Sigmoid colon (tissue), 4 donors: Measurements from ENCODE around the gene ATXN1.

Source experiments
- CTCF ChIP-seq, 4 experiments: fragments of 450-650 bp in 3 of 4; fragments of 200-600 bp in 1 of 4; IDR thresholded peaks; one replicate each; pipeline ENCODE4 v1.5.1; 2016 to 2019; ENCODE audit warnings: antibody characterized with exemption in 4 of 4, mild to moderate bottlenecking in 3 of 4, moderate library complexity in 2 of 4
- EP300 ChIP-seq, 4 donors: sonication (generic); formaldehyde crosslinking; IDR thresholded peaks; one replicate each; pipeline ENCODE4 v1.6.1; 2017; ENCODE audit warnings: antibody characterized with exemption in 4 of 4
- POLR2A ChIP-seq, 2 donors: fragments of 450-650 bp; IDR thresholded peaks; one replicate each; pipeline ENCODE4 v1.6.1; 2016; ENCODE audit warnings: antibody characterized with exemption in 2 of 2, mild to moderate bottlenecking in 2 of 2, moderate library complexity in 2 of 2

- TF ChIP-seq EP300 (IDR thresholded peaks at IDR 0.05) (no peak), CTCF (IDR thresholded peaks at IDR 0.05) (no peak), POLR2A (IDR thresholded peaks at IDR 0.05) (no peak)
These were observed 311.0 kb downstream of the ATXN1 start for GRCh38 chr6:16450285-16450684.
